Measurements from ENCODE around the gene RPL27A.
A peak's percentile ranks its signal among the peaks of the same experiment; 100 is the strongest.

RPL27A gene

GRCh38 chr11:8702598-8702915, 20.0 kb downstream of the RPL27A start:
- H3K4me3 ChIP-seq (ENCODE audit: low read length): no peak overlapping the region
- H3K9me3 ChIP-seq (ENCODE audit: control insufficient read depth, low read length): peaks cover 7% of the 10 kb centered on the region
- DNase-seq (ENCODE audit: low read depth): no peak
- no peak overlapping the region for H3K9ac ChIP-seq (ENCODE audit: low read length)
- H3K36me3 ChIP-seq (ENCODE audit: control insufficient read depth, insufficient read depth, low read length, severe bottlenecking): peaks cover 75% of the 10 kb centered on the region
- H3K27me3 ChIP-seq (replicated peaks; ENCODE audit: control insufficient read depth, insufficient read depth, low read length): no peaks in the 10 kb centered on the region
- peaks cover 20% of the 10 kb centered on the region for H3K4me1 ChIP-seq (ENCODE audit: control insufficient read depth, insufficient read depth, low read length)

GRCh38 chr11:8704136-8704535, 21.5 kb downstream of the RPL27A start:
- Histone ChIP-seq H3K27me3 (replicated peaks; ENCODE audit: control insufficient read depth, insufficient read depth, low read length) (no peaks in the 10 kb centered on the region), H3K36me3 (ENCODE audit: control insufficient read depth, insufficient read depth, low read length, severe bottlenecking) (peaks cover 61% of the 10 kb centered on the region), H3K9ac (ENCODE audit: low read length) (no peak overlapping the region), H3K4me1 (ENCODE audit: control insufficient read depth, insufficient read depth, low read length) (peaks cover 36% of the 10 kb centered on the region), H3K9me3 (ENCODE audit: control insufficient read depth, low read length) (peaks cover 7% of the 10 kb centered on the region), H3K4me3 (ENCODE audit: low read length) (no peak overlapping the region)
- DNase-seq (ENCODE audit: low read depth): no peak

GRCh38 chr11:8705146-8705545, 22.6 kb downstream of the RPL27A start:
- DNase-seq (ENCODE audit: low read depth): no peak

GRCh38 chr11:8706673-8707432, 24.3 kb downstream of the RPL27A start:
- Histone ChIP-seq H3K9ac (ENCODE audit: low read length) (peak overlapping the region; percentile 77), H3K4me1 (ENCODE audit: control insufficient read depth, insufficient read depth, low read length) (peaks cover 38% of the 10 kb centered on the region), H3K27me3 (replicated peaks; ENCODE audit: control insufficient read depth, insufficient read depth, low read length) (no peaks in the 10 kb centered on the region), H3K9me3 (ENCODE audit: control insufficient read depth, low read length) (peaks cover 7% of the 10 kb centered on the region), H3K4me3 (ENCODE audit: low read length) (peak overlapping the region; percentile 11), H3K36me3 (ENCODE audit: control insufficient read depth, insufficient read depth, low read length, severe bottlenecking) (peaks cover 57% of the 10 kb centered on the region)
- DNase-seq (ENCODE audit: low read depth): no peak

More at GRCh38 chr11:8705146-8705545, 22.6 kb downstream of the RPL27A start:
- no peak overlapping the region for H3K9ac ChIP-seq (ENCODE audit: low read length)
- H3K9me3 ChIP-seq (ENCODE audit: control insufficient read depth, low read length): peaks cover 7% of the 10 kb centered on the region
- no peaks in the 10 kb centered on the region for H3K27me3 ChIP-seq (replicated peaks; ENCODE audit: control insufficient read depth, insufficient read depth, low read length)
- peaks cover 54% of the 10 kb centered on the region for H3K36me3 ChIP-seq (ENCODE audit: control insufficient read depth, insufficient read depth, low read length, severe bottlenecking)
- H3K4me3 ChIP-seq (ENCODE audit: low read length): no peak overlapping the region
- peaks cover 38% of the 10 kb centered on the region for H3K4me1 ChIP-seq (ENCODE audit: control insufficient read depth, insufficient read depth, low read length)

- H3K27me3 ChIP-seq (replicated peaks; ENCODE audit: control insufficient read depth, insufficient read depth, low read length): no peaks in the 10 kb centered on the region
- H3K9me3 ChIP-seq (ENCODE audit: control insufficient read depth, low read length): peaks cover 7% of the 10 kb centered on the region
- no peak overlapping the region for H3K4me3 ChIP-seq (ENCODE audit: low read length)
- H3K36me3 ChIP-seq (ENCODE audit: control insufficient read depth, insufficient read depth, low read length, severe bottlenecking): peaks cover 56% of the 10 kb centered on the region
- H3K9ac ChIP-seq (ENCODE audit: low read length): peak overlapping the region; percentile 77
- H3K4me1 ChIP-seq (ENCODE audit: control insufficient read depth, insufficient read depth, low read length): peaks cover 38% of the 10 kb centered on the region
- no peak for DNase-seq (ENCODE audit: low read depth)
Observed at GRCh38 chr11:8707541-8708191, 25.1 kb downstream of the RPL27A start.

- H3K4me3 ChIP-seq (ENCODE audit: low read length): no peak overlapping the region
- peaks cover 38% of the 10 kb centered on the region for H3K4me1 ChIP-seq (ENCODE audit: control insufficient read depth, insufficient read depth, low read length)
- H3K36me3 ChIP-seq (ENCODE audit: control insufficient read depth, insufficient read depth, low read length, severe bottlenecking): peaks cover 52% of the 10 kb centered on the region
- H3K27me3 ChIP-seq (replicated peaks; ENCODE audit: control insufficient read depth, insufficient read depth, low read length): no peaks in the 10 kb centered on the region
- H3K9ac ChIP-seq (ENCODE audit: low read length): peak overlapping the region; percentile 77
- peaks cover 7% of the 10 kb centered on the region for H3K9me3 ChIP-seq (ENCODE audit: control insufficient read depth, low read length)
- peak; percentile 97 for DNase-seq (ENCODE audit: low read depth)
Observed at GRCh38 chr11:8709002-8709672, 26.5 kb downstream of the RPL27A start.

GRCh38 chr11:8709777-8710176, 27.2 kb downstream of the RPL27A start:
- peaks cover 44% of the 10 kb centered on the region for H3K4me1 ChIP-seq (ENCODE audit: control insufficient read depth, insufficient read depth, low read length)
- H3K36me3 ChIP-seq (ENCODE audit: control insufficient read depth, insufficient read depth, low read length, severe bottlenecking): peaks cover 49% of the 10 kb centered on the region
- no peak overlapping the region for H3K4me3 ChIP-seq (ENCODE audit: low read length)
- DNase-seq (ENCODE audit: low read depth): no peak
- H3K9ac ChIP-seq (ENCODE audit: low read length): peak overlapping the region; percentile 49
- H3K27me3 ChIP-seq (replicated peaks; ENCODE audit: control insufficient read depth, insufficient read depth, low read length): no peaks in the 10 kb centered on the region
- peaks cover 7% of the 10 kb centered on the region for H3K9me3 ChIP-seq (ENCODE audit: control insufficient read depth, low read length)

GRCh38 chr11:8711895-8712442, 29.4 kb downstream of the RPL27A start:
- Histone ChIP-seq H3K36me3 (ENCODE audit: control insufficient read depth, insufficient read depth, low read length, severe bottlenecking) (peaks cover 35% of the 10 kb centered on the region), H3K9ac (ENCODE audit: low read length) (no peak overlapping the region), H3K27me3 (replicated peaks; ENCODE audit: control insufficient read depth, insufficient read depth, low read length) (no peaks in the 10 kb centered on the region), H3K4me3 (ENCODE audit: low read length) (no peak overlapping the region), H3K9me3 (ENCODE audit: control insufficient read depth, low read length) (no peaks in the 10 kb centered on the region), H3K4me1 (ENCODE audit: control insufficient read depth, insufficient read depth, low read length) (peaks cover 60% of the 10 kb centered on the region)
- DNase-seq (ENCODE audit: low read depth): no peak

- Histone ChIP-seq H3K9me3 (ENCODE audit: control insufficient read depth, low read length) (no peaks in the 10 kb centered on the region), H3K36me3 (ENCODE audit: control insufficient read depth, insufficient read depth, low read length, severe bottlenecking) (peaks cover 35% of the 10 kb centered on the region), H3K27me3 (replicated peaks; ENCODE audit: control insufficient read depth, insufficient read depth, low read length) (no peaks in the 10 kb centered on the region), H3K4me3 (ENCODE audit: low read length) (no peak overlapping the region), H3K9ac (ENCODE audit: low read length) (no peak overlapping the region), H3K4me1 (ENCODE audit: control insufficient read depth, insufficient read depth, low read length) (peaks cover 60% of the 10 kb centered on the region)
- no peak for DNase-seq (ENCODE audit: low read depth)
Observed at GRCh38 chr11:8712506-8712905, 29.9 kb downstream of the RPL27A start.

- Histone ChIP-seq H3K36me3 (ENCODE audit: control insufficient read depth, insufficient read depth, low read length, severe bottlenecking) (peaks cover 35% of the 10 kb centered on the region), H3K9me3 (ENCODE audit: control insufficient read depth, low read length) (no peaks in the 10 kb centered on the region), H3K27me3 (replicated peaks; ENCODE audit: control insufficient read depth, insufficient read depth, low read length) (no peaks in the 10 kb centered on the region), H3K4me3 (ENCODE audit: low read length) (no peak overlapping the region), H3K9ac (ENCODE audit: low read length) (no peak overlapping the region), H3K4me1 (ENCODE audit: control insufficient read depth, insufficient read depth, low read length) (peaks cover 58% of the 10 kb centered on the region)
- no peak for DNase-seq (ENCODE audit: low read depth)
Observed at GRCh38 chr11:8713760-8714454, 31.3 kb downstream of the RPL27A start.

Measured in adipocyte (in vitro differentiated cells).